WTC11 (cell line): ENCODE results near the gene CNIH3. TPM values are rescaled to one million over a fixed set of nuclear protein-coding genes. Genes with fewer than 3 reads are reported as not detected.

Source experiments
- ATAC-seq: fragments of 200-7000 bp; cut with Tn5 transposase; 2 replicates; pipeline ENCODE4 v1.10.0; 2021; ENCODE audit warnings: mild to moderate bottlenecking, moderate library complexity
- CTCF ChIA-PET: fragments of 300-600 bp; sonication (Branson Sonifier 250); formaldehyde crosslinking; loops from one replicate; lab custom pipeline; 2021; ENCODE audit warnings: antibody characterized with exemption; lab: Charles Lee
- POLR2A ChIA-PET: fragments of 350-600 bp; sonication (Branson Sonifier 250); formaldehyde crosslinking; loops from one replicate; lab custom pipeline; 2021; ENCODE audit warnings: antibody characterized with exemption; lab: Charles Lee
- DNase-seq: peaks from one replicate; pipeline ENCODE4 v3.0.0; 2021; ENCODE audit warnings: low spot score
- H3K27ac Mint-ChIP-seq: 2 replicates; pipeline ENCODE4 v1.8.0; 2021; ENCODE audit warnings: mixed read lengths
- H3K27me3 Mint-ChIP-seq: 2 replicates; pipeline ENCODE4 v1.8.0; 2021; ENCODE audit warnings: low read depth, mild to moderate bottlenecking, moderate library complexity, mixed read lengths
- H3K36me3 Mint-ChIP-seq: 2 replicates; pipeline ENCODE4 v1.8.0; 2021; ENCODE audit warnings: mixed read lengths
- H3K4me1 Mint-ChIP-seq: 2 replicates; pipeline ENCODE4 v1.8.0; 2022; ENCODE audit warnings: mixed read lengths
- H3K4me3 Mint-ChIP-seq: 2 replicates; pipeline ENCODE4 v1.8.0; 2021; ENCODE audit warnings: mild to moderate bottlenecking, moderate library complexity, mixed read lengths
- H3K9me3 Mint-ChIP-seq: 2 replicates; pipeline ENCODE4 v1.8.0; 2021; ENCODE audit warnings: mixed read lengths
- CREM ChIP-seq: sonication (generic); formaldehyde crosslinking; IDR thresholded peaks from 2 replicates; pipeline ENCODE4 v1.8.1; 2022; ENCODE audit warnings: mild to moderate bottlenecking, missing genetic modification reagents, moderate library complexity
- ETV6 ChIP-seq: sonication (generic); formaldehyde crosslinking; IDR thresholded peaks from 2 replicates; pipeline ENCODE4 v1.8.1; 2022; ENCODE audit warnings: mild to moderate bottlenecking, missing genetic modification reagents
- GRHL2 ChIP-seq: fragments of 250-450 bp; sonication (Bioruptor Pico); IDR thresholded peaks from 2 replicates; pipeline ENCODE4 v1.8.0; 2022; ENCODE audit warnings: mild to moderate bottlenecking, moderate library complexity; ENCODE audit not compliant: insufficient replicate concordance, severe bottlenecking
- HMGA2 ChIP-seq: fragments of 250-450 bp; sonication (Bioruptor Pico); IDR thresholded peaks from 2 replicates; pipeline ENCODE4 v1.4.0; 2021; ENCODE audit warnings: mild to moderate bottlenecking, moderate library complexity
- JAZF1 ChIP-seq: fragments of 250-450 bp; sonication (Bioruptor Pico); IDR thresholded peaks from 2 replicates; pipeline ENCODE4 v1.9.0; 2021; ENCODE audit warnings: moderate library complexity, mild to moderate bottlenecking, inconsistent platforms
- MXD4 ChIP-seq: fragments of 250-450 bp; sonication (Bioruptor Pico); IDR thresholded peaks from 2 replicates; pipeline ENCODE4 v1.8.0; 2021; ENCODE audit warnings: mild to moderate bottlenecking, moderate library complexity, borderline replicate concordance
- MYBL2 ChIP-seq: sonication (generic); formaldehyde crosslinking; IDR thresholded peaks from 2 replicates; pipeline ENCODE4 v1.8.1; 2023; ENCODE audit warnings: mild to moderate bottlenecking, moderate library complexity, missing genetic modification reagents
- NFATC4 ChIP-seq: fragments of 250-450 bp; sonication (Bioruptor Pico); IDR thresholded peaks from 2 replicates; pipeline ENCODE4 v1.9.0; 2021; ENCODE audit warnings: mild to moderate bottlenecking
- NR1H2 ChIP-seq: sonication (generic); formaldehyde crosslinking; IDR thresholded peaks from 2 replicates; pipeline ENCODE4 v1.9.0; 2021; ENCODE audit warnings: mild to moderate bottlenecking, moderate library complexity, missing genetic modification reagents
- PRRX2 ChIP-seq: fragments of 250-450 bp; sonication (Bioruptor Pico); IDR thresholded peaks from 2 replicates; pipeline ENCODE4 v1.8.0; 2021; ENCODE audit warnings: mild to moderate bottlenecking
- SMAD3 ChIP-seq: sonication (generic); formaldehyde crosslinking; IDR thresholded peaks from 2 replicates; pipeline ENCODE4 v1.8.0; 2022; ENCODE audit warnings: missing genetic modification reagents, mild to moderate bottlenecking, borderline replicate concordance
- SMAD4 ChIP-seq: sonication (generic); formaldehyde crosslinking; IDR thresholded peaks from 2 replicates; pipeline ENCODE4 v1.8.0; 2022; ENCODE audit warnings: mild to moderate bottlenecking, missing genetic modification reagents
- SOX15 ChIP-seq: fragments of 250-450 bp; sonication (Bioruptor Pico); IDR thresholded peaks from 2 replicates; pipeline ENCODE4 v1.9.0; 2021; ENCODE audit warnings: mild to moderate bottlenecking
- TEAD4 ChIP-seq: sonication (generic); formaldehyde crosslinking; IDR thresholded peaks from 2 replicates; pipeline ENCODE4 v1.8.0; 2022; ENCODE audit warnings: mild to moderate bottlenecking, missing genetic modification reagents
- ZNF263 ChIP-seq: sonication (generic); formaldehyde crosslinking; IDR thresholded peaks from 2 replicates; pipeline ENCODE4 v1.8.1; 2022; ENCODE audit warnings: low read depth, mild to moderate bottlenecking, moderate library complexity, missing genetic modification reagents
- ZNF396 ChIP-seq: fragments of 250-450 bp; sonication (Bioruptor Pico); IDR thresholded peaks from 2 replicates; pipeline ENCODE4 v1.8.0; 2021; ENCODE audit warnings: mild to moderate bottlenecking, moderate library complexity, borderline replicate concordance
- total RNA-seq: library from RNA; stranded (reverse); gene quantifications from 3 replicates; pipeline ENCODE4 v1.2.3, GENCODE V29; 2021
- TF ChIP-seq, protein P1 (sequence below): sonication (generic); formaldehyde crosslinking; IDR thresholded peaks from 2 replicates; pipeline ENCODE4 v1.8.0; 2022; ENCODE audit warnings: mild to moderate bottlenecking, missing genetic modification reagents
- TF ChIP-seq, protein P2 (sequence below): sonication (generic); formaldehyde crosslinking; IDR thresholded peaks from 2 replicates; pipeline ENCODE4 v1.8.0; 2023; ENCODE audit warnings: missing genetic modification reagents
- TF ChIP-seq, protein P3 (sequence below): sonication (generic); formaldehyde crosslinking; IDR thresholded peaks from 2 replicates; pipeline ENCODE4 v1.8.0; 2023; ENCODE audit warnings: missing genetic modification reagents, mild to moderate bottlenecking, borderline replicate concordance
- TF ChIP-seq, protein P4 (sequence below): sonication (generic); formaldehyde crosslinking; IDR thresholded peaks from 2 replicates; pipeline ENCODE4 v1.8.1; 2023; ENCODE audit warnings: mild to moderate bottlenecking, missing genetic modification reagents, moderate library complexity
- TF ChIP-seq, protein P5 (sequence below): sonication (generic); formaldehyde crosslinking; IDR thresholded peaks from 2 replicates; pipeline ENCODE4 v1.8.1; 2023; ENCODE audit warnings: mild to moderate bottlenecking, missing genetic modification reagents, moderate library complexity

Gene CNIH3
- total RNA-seq, 1 experiment from 2014 or later: 8.1 TPM

DNA sequence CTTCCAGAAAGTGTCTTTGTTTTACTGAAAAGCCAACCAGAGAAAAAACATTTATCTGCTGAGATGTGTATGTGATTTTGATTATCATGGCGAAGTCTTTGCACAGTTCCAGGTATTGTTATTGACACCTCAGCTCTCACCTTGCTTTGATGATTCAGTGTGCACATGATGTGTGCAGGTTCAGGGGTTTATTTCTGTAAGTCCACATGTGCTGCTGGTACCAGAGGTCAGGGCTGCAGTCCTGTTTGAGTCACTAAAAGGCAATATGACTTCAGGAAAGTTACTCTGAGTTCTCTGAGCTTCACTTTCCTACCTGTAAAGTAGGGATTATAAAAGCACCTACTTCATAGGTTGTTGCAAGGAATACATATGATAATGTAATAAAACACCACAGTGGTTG lies 97.1 kb downstream of the CNIH3 start (continued):
- TF ChIP-seq, protein P1, sequence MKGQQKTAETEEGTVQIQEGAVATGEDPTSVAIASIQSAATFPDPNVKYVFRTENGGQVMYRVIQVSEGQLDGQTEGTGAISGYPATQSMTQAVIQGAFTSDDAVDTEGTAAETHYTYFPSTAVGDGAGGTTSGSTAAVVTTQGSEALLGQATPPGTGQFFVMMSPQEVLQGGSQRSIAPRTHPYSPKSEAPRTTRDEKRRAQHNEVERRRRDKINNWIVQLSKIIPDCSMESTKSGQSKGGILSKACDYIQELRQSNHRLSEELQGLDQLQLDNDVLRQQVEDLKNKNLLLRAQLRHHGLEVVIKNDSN (CRISPR knock-in tag): no peak

DNA sequence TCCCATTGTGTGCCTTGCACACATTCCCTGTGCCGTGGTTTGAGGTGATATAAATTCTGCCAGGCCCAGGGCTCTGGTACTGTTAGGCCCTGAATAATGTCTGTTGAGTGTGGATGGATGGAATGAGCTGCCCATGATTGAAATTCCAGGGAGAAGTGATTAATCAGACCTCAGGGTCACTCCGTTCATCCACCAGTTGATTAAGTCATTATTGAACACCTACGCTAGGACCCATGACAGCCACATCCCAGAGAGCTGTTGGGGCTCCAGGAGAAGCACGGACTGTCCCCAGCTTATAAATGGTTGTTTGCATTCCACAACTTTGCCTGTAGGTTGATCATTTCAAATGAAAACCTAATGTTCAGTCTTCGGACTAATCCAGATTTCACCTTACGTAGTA lies 98.4 kb downstream of the CNIH3 start:
- no peak overlapping the region for H3K4me3 Mint-ChIP-seq
- peaks cover 4% of the 10 kb centered on the region; the same call in 1 of the 2 replicates for H3K4me1 Mint-ChIP-seq
- POLR2A ChIA-PET: no interaction called here
- CTCF ChIA-PET: interaction anchor here (1.2 to 2.9 kb wide), 4 partner anchors 13 to 180 kb away, joined by 3 to 22 read pairs (median 6); no protein-coding TSS in a partner anchor
- no peak for ATAC-seq
- DNase-seq: no peak
- H3K27ac Mint-ChIP-seq: no peak overlapping the region
- no peaks in the 10 kb centered on the region for H3K36me3 Mint-ChIP-seq
- no peaks in the 10 kb centered on the region; the same call in 1 of the 2 replicates for H3K9me3 Mint-ChIP-seq
- TF ChIP-seq GRHL2 (CRISPR knock-in tag) (no peak), ZNF263 (CRISPR knock-in tag) (no peak), NFATC4 (CRISPR knock-in tag) (no peak), MXD4 (no peak), SOX15 (no peak)
- TF ChIP-seq, protein P2, sequence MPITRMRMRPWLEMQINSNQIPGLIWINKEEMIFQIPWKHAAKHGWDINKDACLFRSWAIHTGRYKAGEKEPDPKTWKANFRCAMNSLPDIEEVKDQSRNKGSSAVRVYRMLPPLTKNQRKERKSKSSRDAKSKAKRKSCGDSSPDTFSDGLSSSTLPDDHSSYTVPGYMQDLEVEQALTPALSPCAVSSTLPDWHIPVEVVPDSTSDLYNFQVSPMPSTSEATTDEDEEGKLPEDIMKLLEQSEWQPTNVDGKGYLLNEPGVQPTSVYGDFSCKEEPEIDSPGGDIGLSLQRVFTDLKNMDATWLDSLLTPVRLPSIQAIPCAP: no peak
- H3K27me3 Mint-ChIP-seq: no peaks in the 10 kb centered on the region

DNA sequence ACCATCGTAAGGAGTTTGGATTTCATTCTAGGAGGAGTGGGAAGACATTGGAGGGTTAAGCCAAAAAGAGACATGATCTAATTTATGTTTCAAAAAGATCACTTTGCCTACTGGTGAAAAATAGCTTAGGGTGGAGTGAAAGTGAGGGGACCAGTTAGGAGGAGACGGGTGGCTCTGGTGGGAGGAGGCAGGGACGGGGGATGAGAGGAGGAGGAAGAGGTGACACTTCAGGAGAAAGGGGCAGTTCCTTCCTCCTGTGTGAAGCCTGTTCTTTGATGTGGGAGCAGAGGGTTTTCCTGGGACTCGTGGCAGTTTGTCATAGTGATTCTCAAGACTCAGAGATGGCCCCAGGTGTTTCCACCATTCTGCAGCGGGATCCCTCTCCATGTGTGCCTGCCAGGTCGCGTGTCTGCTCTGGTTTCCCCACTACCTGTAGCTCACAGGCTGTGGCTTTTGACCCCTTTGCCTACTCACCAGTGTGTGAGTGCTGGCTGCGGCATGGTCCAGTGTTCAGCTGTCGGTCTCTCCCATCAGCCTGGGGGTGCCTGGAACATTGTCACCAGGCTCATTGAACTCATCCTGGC lies 102.4 kb downstream of the CNIH3 start:
- no peaks in the 10 kb centered on the region; the same call in 1 of the 2 replicates for H3K9me3 Mint-ChIP-seq
- no peak overlapping the region for H3K27ac Mint-ChIP-seq
- CTCF ChIA-PET: interaction anchor here (2.3 to 2.5 kb wide), 2 partner anchors 17 to 133 kb away, joined by 10 to 17 read pairs; no protein-coding TSS in a partner anchor

DNA sequence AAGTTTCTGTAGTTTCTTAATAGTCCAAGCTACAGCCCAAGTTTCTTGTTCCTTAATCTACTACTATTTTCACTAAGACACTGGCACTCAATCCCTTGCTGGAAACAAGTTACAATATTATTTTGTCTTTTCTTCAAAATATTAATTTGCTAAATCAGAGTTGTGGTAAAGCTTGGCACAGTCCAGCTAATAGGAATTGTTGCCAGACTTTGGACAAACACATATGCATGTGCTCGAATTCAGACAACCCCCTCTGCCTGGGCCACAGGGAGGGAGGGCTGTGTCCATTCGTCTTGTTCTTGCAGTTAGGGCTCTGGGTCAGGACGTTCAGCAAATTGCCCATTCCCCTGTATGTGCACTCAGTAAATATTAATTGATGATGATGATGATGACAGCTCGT lies 103.6 kb downstream of the CNIH3 start:
- Mint-ChIP-seq H3K27ac (no peak overlapping the region), H3K27me3 (no peaks in the 10 kb centered on the region), H3K4me3 (no peak overlapping the region), H3K4me1 (peaks cover 22% of the 10 kb centered on the region), H3K36me3 (no peaks in the 10 kb centered on the region), H3K9me3 (no peaks in the 10 kb centered on the region; the same call in 1 of the 2 replicates)
- DNase-seq (no peak), ATAC-seq (no peak)
- CTCF ChIA-PET: interaction anchor here (0.6 to 2.5 kb wide), 6 partner anchors 10 to 371 kb away, joined by 3 to 17 read pairs (median 3); no protein-coding TSS in a partner anchor
- POLR2A ChIA-PET: no interaction called here
- TF ChIP-seq NR1H2 (CRISPR knock-in tag) (no peak), HMGA2 (no peak), ZNF396 (CRISPR knock-in tag) (no peak), CREM (CRISPR knock-in tag) (no peak), TEAD4 (CRISPR knock-in tag) (no peak), SMAD3 (CRISPR knock-in tag) (no peak), PRRX2 (no peak)
- TF ChIP-seq, protein P3, sequence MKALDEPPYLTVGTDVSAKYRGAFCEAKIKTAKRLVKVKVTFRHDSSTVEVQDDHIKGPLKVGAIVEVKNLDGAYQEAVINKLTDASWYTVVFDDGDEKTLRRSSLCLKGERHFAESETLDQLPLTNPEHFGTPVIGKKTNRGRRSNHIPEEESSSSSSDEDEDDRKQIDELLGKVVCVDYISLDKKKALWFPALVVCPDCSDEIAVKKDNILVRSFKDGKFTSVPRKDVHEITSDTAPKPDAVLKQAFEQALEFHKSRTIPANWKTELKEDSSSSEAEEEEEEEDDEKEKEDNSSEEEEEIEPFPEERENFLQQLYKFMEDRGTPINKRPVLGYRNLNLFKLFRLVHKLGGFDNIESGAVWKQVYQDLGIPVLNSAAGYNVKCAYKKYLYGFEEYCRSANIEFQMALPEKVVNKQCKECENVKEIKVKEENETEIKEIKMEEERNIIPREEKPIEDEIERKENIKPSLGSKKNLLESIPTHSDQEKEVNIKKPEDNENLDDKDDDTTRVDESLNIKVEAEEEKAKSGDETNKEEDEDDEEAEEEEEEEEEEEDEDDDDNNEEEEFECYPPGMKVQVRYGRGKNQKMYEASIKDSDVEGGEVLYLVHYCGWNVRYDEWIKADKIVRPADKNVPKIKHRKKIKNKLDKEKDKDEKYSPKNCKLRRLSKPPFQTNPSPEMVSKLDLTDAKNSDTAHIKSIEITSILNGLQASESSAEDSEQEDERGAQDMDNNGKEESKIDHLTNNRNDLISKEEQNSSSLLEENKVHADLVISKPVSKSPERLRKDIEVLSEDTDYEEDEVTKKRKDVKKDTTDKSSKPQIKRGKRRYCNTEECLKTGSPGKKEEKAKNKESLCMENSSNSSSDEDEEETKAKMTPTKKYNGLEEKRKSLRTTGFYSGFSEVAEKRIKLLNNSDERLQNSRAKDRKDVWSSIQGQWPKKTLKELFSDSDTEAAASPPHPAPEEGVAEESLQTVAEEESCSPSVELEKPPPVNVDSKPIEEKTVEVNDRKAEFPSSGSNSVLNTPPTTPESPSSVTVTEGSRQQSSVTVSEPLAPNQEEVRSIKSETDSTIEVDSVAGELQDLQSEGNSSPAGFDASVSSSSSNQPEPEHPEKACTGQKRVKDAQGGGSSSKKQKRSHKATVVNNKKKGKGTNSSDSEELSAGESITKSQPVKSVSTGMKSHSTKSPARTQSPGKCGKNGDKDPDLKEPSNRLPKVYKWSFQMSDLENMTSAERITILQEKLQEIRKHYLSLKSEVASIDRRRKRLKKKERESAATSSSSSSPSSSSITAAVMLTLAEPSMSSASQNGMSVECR (CRISPR knock-in tag): no peak
- TF ChIP-seq, protein P4, sequence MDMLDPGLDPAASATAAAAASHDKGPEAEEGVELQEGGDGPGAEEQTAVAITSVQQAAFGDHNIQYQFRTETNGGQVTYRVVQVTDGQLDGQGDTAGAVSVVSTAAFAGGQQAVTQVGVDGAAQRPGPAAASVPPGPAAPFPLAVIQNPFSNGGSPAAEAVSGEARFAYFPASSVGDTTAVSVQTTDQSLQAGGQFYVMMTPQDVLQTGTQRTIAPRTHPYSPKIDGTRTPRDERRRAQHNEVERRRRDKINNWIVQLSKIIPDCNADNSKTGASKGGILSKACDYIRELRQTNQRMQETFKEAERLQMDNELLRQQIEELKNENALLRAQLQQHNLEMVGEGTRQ (CRISPR knock-in tag): no peak
- TF ChIP-seq, protein P5, sequence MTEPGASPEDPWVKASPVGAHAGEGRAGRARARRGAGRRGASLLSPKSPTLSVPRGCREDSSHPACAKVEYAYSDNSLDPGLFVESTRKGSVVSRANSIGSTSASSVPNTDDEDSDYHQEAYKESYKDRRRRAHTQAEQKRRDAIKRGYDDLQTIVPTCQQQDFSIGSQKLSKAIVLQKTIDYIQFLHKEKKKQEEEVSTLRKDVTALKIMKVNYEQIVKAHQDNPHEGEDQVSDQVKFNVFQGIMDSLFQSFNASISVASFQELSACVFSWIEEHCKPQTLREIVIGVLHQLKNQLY (CRISPR knock-in tag): no peak

More for the DNA sequence above, 102.4 kb downstream of the CNIH3 start:
- ATAC-seq: no peak
- Mint-ChIP-seq H3K36me3 (no peaks in the 10 kb centered on the region), H3K4me1 (peaks cover 22% of the 10 kb centered on the region), H3K27me3 (no peaks in the 10 kb centered on the region), H3K4me3 (no peak overlapping the region)
- TF ChIP-seq ETV6 (CRISPR knock-in tag) (no peak), SMAD4 (no peak), MXD4 (no peak), MYBL2 (no peak), GRHL2 (CRISPR knock-in tag) (no peak), CREM (CRISPR knock-in tag) (no peak), SOX15 (no peak), SMAD3 (CRISPR knock-in tag) (no peak), JAZF1 (CRISPR knock-in tag) (no peak)
- TF ChIP-seq, protein P4 (CRISPR knock-in tag): no peak
- TF ChIP-seq, protein P1 (CRISPR knock-in tag): no peak
- POLR2A ChIA-PET: no interaction called here
- DNase-seq: no peak
